Measurements from ENCODE around the gene PKDCC. TPM values are rescaled to one million over a fixed set of nuclear protein-coding genes. Genes with fewer than 3 reads are reported as not detected.

Gene PKDCC, protein sequence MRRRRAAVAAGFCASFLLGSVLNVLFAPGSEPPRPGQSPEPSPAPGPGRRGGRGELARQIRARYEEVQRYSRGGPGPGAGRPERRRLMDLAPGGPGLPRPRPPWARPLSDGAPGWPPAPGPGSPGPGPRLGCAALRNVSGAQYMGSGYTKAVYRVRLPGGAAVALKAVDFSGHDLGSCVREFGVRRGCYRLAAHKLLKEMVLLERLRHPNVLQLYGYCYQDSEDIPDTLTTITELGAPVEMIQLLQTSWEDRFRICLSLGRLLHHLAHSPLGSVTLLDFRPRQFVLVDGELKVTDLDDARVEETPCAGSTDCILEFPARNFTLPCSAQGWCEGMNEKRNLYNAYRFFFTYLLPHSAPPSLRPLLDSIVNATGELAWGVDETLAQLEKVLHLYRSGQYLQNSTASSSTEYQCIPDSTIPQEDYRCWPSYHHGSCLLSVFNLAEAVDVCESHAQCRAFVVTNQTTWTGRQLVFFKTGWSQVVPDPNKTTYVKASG
- total RNA-seq (ENCODE audit: unreplicated experiment): 959 TPM
- long read RNA-seq, partial matches to known transcripts: 5 of 17 reads
- long read RNA-seq, other reads (novel, unspliced or antisense): 11 of 17 reads

DNA sequence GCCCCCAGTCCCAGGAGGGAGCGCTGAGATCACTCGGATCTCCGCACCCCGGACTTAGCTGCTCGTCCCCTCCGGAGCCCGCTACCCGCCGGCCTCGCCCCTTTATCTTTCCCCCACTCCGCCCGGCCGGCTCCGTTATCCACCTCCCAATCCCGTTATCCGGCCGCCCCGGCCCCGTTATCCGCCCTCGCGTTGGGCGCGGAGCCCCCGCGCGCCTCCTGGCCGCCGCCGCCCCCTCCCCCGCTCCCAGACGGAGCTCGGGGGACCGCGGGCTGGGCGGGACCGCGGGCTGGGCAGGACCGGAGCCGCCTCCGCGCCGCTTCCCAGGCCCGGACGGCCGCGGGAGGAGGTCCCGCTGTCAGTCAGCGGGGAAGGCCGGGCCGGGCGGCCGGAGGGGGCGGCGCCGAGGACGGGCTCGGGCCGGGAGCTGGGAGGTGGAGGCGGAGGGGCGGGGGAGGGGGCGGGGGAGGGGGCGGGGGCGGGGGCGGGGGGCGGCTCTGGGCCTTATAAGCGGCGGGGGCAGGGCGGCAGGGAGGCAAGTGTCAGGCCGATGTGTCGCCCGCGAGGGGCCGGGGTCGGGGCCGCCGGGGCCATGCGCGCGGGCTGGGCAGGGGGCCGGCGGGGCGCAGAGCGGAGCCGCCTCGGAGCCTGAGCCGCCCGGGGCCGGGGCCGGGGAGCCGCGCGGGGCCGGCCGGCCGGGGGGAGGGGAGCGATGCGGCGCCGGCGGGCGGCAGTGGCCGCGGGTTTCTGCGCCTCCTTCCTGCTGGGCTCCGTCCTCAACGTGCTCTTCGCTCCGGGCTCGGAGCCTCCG lies at the start of gene PKDCC:
Gene PKDCC (plus strand): TSS at position 534 of the 811 bp plus-strand sequence. CDS start 179 bp downstream, at position 713.
- DNase-seq: peak; percentile 94
- H3K27ac Mint-ChIP-seq (ENCODE audit: unreplicated experiment): peak within 1 kb of the TSS; percentile 100
- peaks cover 33% of the 10 kb centered on the region for H3K4me1 Mint-ChIP-seq (ENCODE audit: low read depth, unreplicated experiment)
- H3K36me3 Mint-ChIP-seq (ENCODE audit: unreplicated experiment): peaks cover 10% of the 10 kb centered on the region
- TF ChIP-seq, protein P1, sequence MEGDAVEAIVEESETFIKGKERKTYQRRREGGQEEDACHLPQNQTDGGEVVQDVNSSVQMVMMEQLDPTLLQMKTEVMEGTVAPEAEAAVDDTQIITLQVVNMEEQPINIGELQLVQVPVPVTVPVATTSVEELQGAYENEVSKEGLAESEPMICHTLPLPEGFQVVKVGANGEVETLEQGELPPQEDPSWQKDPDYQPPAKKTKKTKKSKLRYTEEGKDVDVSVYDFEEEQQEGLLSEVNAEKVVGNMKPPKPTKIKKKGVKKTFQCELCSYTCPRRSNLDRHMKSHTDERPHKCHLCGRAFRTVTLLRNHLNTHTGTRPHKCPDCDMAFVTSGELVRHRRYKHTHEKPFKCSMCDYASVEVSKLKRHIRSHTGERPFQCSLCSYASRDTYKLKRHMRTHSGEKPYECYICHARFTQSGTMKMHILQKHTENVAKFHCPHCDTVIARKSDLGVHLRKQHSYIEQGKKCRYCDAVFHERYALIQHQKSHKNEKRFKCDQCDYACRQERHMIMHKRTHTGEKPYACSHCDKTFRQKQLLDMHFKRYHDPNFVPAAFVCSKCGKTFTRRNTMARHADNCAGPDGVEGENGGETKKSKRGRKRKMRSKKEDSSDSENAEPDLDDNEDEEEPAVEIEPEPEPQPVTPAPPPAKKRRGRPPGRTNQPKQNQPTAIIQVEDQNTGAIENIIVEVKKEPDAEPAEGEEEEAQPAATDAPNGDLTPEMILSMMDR (IDR thresholded peaks at IDR 0.05; ENCODE audit: partially characterized antibody, unreplicated experiment): no peak
- peaks cover 37% of the 10 kb centered on the region for H3K27me3 Mint-ChIP-seq (ENCODE audit: unreplicated experiment)
- peak within 1 kb of the TSS; percentile 99 for H3K4me3 Mint-ChIP-seq (ENCODE audit: unreplicated experiment)
- H3K9me3 Mint-ChIP-seq (ENCODE audit: unreplicated experiment): peaks cover 52% of the 10 kb centered on the region

DNA sequence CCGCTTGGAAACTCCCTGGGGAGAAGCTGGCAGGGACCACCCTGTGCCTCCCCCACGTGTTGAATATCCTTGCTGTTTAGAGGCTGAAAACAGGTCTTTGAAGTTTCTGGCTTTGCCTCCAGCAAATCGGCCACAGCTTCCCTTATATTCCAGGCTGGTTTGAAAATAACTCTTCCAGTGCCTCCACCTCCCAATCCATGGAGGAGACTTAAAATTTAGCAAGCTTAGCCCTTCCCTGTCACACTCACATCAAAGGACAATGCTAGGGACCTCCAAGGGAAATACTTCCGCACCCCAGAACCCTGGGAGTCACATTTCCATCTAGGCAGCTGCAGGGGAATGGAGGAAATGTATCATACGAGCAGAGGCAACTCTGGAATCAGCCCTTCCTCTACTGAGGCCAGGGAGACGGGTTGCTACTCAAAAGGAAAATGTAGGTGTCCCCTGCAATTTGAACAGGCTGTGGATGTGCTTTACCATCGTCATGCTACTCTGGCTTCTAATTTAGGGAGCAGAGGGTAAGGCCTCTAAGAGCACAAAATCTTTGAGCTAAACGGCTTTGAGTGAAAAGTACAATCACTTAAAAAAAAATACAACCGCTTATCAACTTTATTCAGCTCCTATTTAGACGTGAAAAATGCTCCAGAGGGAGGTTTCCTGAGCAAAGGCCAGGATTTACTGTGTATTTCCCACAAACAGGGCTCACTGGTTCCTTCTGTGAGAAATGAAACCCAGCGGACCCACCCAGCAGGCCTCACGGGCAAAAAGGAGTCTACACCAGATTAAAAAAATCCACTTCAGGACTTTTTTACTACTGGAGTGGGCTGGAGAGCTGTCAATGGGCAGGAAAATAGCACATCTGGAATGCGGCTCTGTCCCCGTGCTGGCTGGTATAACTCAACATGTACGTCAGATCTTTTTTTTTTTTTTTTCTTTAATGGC lies 49.4 kb upstream of the PKDCC start:
- Mint-ChIP-seq H3K27ac (ENCODE audit: unreplicated experiment) (no peak overlapping the region), H3K36me3 (ENCODE audit: unreplicated experiment) (peaks cover 3% of the 10 kb centered on the region), H3K9me3 (ENCODE audit: unreplicated experiment) (peaks cover 13% of the 10 kb centered on the region), H3K4me3 (ENCODE audit: unreplicated experiment) (no peak overlapping the region), H3K27me3 (ENCODE audit: unreplicated experiment) (no peaks in the 10 kb centered on the region), H3K4me1 (ENCODE audit: low read depth, unreplicated experiment) (peaks cover 13% of the 10 kb centered on the region)
- TF ChIP-seq, protein P1 (IDR thresholded peaks at IDR 0.05; ENCODE audit: partially characterized antibody, unreplicated experiment): no peak
- no peak for DNase-seq

DNA sequence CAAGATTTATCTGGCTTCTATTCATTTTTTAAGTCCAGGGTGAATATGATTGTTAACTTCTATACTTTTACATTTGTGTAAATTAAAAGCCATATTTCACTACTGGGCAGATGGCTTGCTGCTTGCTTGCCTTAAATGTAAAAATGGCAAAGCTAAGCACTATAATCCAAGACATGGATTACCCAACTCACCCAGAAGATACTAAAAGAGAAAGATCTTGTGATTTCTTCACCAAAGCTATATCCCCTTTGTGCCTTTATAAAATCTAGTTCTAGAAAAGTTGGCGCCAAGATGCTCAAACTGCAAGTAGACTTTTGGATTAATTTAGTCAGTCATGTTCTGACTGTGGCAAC lies 48.7 kb upstream of the PKDCC start:
- Mint-ChIP-seq H3K27ac (ENCODE audit: unreplicated experiment) (no peak overlapping the region), H3K9me3 (ENCODE audit: unreplicated experiment) (peaks cover 10% of the 10 kb centered on the region), H3K4me1 (ENCODE audit: low read depth, unreplicated experiment) (peaks cover 13% of the 10 kb centered on the region), H3K4me3 (ENCODE audit: unreplicated experiment) (no peak overlapping the region), H3K36me3 (ENCODE audit: unreplicated experiment) (peaks cover 9% of the 10 kb centered on the region), H3K27me3 (ENCODE audit: unreplicated experiment) (no peaks in the 10 kb centered on the region)
- DNase-seq: no peak
- TF ChIP-seq, protein P1 (IDR thresholded peaks at IDR 0.05; ENCODE audit: partially characterized antibody, unreplicated experiment): no peak

DNA sequence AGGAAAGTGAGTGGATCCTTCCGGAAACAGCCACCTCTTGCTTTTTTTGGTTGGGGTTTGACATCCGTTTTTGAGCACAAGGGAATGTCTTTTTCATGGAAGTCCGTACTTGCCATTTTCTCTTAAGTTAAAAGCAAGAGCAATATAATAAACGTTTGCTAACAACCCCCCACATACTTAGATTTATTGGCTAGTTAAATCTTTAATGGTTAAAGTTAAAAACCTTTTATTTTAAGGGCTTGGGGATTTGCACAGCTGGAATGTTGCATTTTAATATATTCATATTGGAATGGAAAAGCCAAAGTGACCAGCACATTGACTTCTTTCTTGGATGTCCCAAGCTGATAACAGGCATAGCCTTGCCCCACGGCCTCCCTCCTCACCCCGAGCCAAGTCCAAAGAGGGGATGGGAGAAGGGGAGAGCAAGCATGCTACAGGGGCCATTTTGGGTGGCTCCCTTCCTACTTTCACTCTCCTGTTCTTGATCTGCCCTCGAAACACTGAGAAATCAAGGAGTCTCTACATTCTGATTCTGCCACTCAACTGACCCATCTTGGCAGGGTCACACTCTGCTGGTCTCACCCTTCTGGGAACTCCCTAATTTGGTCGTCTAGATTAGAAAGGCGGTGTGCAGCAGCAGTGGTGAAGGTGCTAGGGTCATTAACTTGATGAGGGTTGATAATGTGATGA lies 48.1 kb upstream of the PKDCC start:
- Mint-ChIP-seq H3K9me3 (ENCODE audit: unreplicated experiment) (peaks cover 7% of the 10 kb centered on the region), H3K4me1 (ENCODE audit: low read depth, unreplicated experiment) (peaks cover 13% of the 10 kb centered on the region), H3K27me3 (ENCODE audit: unreplicated experiment) (no peaks in the 10 kb centered on the region), H3K36me3 (ENCODE audit: unreplicated experiment) (peaks cover 15% of the 10 kb centered on the region), H3K4me3 (ENCODE audit: unreplicated experiment) (no peak overlapping the region), H3K27ac (ENCODE audit: unreplicated experiment) (no peak overlapping the region)
- no peak for DNase-seq
- TF ChIP-seq, protein P1 (IDR thresholded peaks at IDR 0.05; ENCODE audit: partially characterized antibody, unreplicated experiment): no peak
